Suprapubic skin (tissue), 4 donors: ENCODE measurements around the gene GATAD2A.

Source experiments
- EP300 ChIP-seq: sonication (generic); formaldehyde crosslinking; IDR thresholded peaks from one replicate; pipeline ENCODE4 v1.6.1; 2017; ENCODE audit warnings: antibody characterized with exemption
- POLR2A ChIP-seq, 2 donors: fragments of 450-650 bp; IDR thresholded peaks; one replicate each; pipeline ENCODE4 v1.6.1; 2017; ENCODE audit warnings: antibody characterized with exemption in 2 of 2, mild to moderate bottlenecking in 2 of 2, moderate library complexity in 2 of 2
- POLR2AphosphoS5 ChIP-seq, 3 donors: sonication (generic); formaldehyde crosslinking; IDR thresholded peaks; one replicate each; pipeline ENCODE4 v1.6.1; 2017; ENCODE audit warnings: antibody characterized with exemption in 3 of 3
- TF ChIP-seq, protein P1 (sequence below), 2 donors: fragments of 200-600 bp in 1 of 2; fragments of 450-650 bp in 1 of 2; sonication (generic) in 1 of 2; IDR thresholded peaks; one replicate each; pipeline ENCODE4 v1.5.1; 2016 to 2019; ENCODE audit warnings: antibody characterized with exemption in 2 of 2, mild to moderate bottlenecking in 1 of 2, moderate library complexity in 1 of 2

DNA sequence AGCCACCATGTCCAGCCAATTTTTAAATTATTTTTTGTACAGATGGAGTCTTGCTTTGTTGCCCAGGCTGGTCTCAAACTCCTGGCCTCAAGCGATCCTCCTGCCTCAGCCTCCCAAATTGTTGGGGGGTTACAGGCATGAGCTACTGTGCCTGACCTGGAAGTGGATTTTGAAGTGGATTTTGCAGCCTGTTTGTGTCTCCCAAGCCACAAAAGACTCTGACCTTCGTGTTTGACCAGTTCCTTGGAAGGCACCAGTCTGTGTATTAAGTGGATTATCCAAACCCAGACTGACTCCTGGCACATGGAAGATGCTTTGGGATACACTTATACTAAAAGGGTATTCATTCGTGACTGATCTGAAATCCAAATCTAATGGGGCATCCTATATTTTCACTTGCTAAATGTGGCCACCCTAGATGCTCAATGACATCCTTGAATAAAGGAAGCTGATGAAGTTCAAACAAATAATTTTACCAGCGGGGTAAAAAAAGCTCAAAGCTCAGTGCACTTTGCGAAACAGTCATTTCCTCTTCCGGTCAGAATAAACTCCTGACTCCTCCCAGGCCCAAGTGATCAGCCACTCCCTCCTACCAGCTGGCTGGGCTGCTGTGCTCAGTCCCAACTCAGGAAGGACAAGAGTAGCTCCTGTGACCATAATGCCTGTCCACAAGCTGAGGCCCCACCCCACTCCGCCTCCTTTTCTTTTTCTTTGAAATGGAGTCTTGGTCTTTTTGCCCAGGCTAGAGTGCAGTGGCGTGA is 32.6 kb upstream of the GATAD2A start:
- TF ChIP-seq, protein P1, sequence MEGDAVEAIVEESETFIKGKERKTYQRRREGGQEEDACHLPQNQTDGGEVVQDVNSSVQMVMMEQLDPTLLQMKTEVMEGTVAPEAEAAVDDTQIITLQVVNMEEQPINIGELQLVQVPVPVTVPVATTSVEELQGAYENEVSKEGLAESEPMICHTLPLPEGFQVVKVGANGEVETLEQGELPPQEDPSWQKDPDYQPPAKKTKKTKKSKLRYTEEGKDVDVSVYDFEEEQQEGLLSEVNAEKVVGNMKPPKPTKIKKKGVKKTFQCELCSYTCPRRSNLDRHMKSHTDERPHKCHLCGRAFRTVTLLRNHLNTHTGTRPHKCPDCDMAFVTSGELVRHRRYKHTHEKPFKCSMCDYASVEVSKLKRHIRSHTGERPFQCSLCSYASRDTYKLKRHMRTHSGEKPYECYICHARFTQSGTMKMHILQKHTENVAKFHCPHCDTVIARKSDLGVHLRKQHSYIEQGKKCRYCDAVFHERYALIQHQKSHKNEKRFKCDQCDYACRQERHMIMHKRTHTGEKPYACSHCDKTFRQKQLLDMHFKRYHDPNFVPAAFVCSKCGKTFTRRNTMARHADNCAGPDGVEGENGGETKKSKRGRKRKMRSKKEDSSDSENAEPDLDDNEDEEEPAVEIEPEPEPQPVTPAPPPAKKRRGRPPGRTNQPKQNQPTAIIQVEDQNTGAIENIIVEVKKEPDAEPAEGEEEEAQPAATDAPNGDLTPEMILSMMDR (IDR thresholded peaks at IDR 0.05) = no peak
- no peak for TF ChIP-seq EP300
- TF ChIP-seq POLR2A (IDR thresholded peaks at IDR 0.05) = no peak
- TF ChIP-seq POLR2AphosphoS5 (IDR thresholded peaks at IDR 0.05) = no peak
